WERI-Rb-1 (cell line): Measurements from ENCODE around the gene MTSS2.

Experiments used
- DNase-seq: peaks from one replicate; pipeline ENCODE4 v3.0.0-alpha.2; 2020
- H3K27ac ChIP-seq: fragments of 250-450 bp; sonication (Bioruptor Pico); 2 replicates; pipeline ENCODE4 v1.5.1; 2020; ENCODE audit warnings: mild to moderate bottlenecking, moderate library complexity
- H3K27me3 ChIP-seq: fragments of 250-450 bp; sonication (Bioruptor Pico); 2 replicates; pipeline ENCODE4 v1.5.1; 2021; ENCODE audit warnings: mild to moderate bottlenecking, low read depth, moderate library complexity; ENCODE audit not compliant: insufficient read depth, severe bottlenecking
- H3K36me3 ChIP-seq: fragments of 250-450 bp; sonication (Bioruptor Pico); 2 replicates; pipeline ENCODE4 v1.5.1; 2020; ENCODE audit warnings: mild to moderate bottlenecking, moderate library complexity
- H3K4me3 ChIP-seq: 2 replicates; pipeline ENCODE4 v1.5.1; 2011; ENCODE audit warnings: low read depth, mild to moderate bottlenecking, control low read depth, low read length
- H3K9me3 ChIP-seq: fragments of 250-450 bp; sonication (Bioruptor Pico); 2 replicates; pipeline ENCODE4 v1.5.1; 2021; ENCODE audit warnings: mild to moderate bottlenecking, moderate library complexity; ENCODE audit not compliant: severe bottlenecking
- CTCF ChIP-seq: IDR thresholded peaks from 2 replicates; pipeline ENCODE4 v1.5.1; 2011; ENCODE audit warnings: low read depth, mild to moderate bottlenecking, control low read depth, inconsistent platforms, low read length

The MTSS2 gene

GRCh38 chr16:70729292-70729691 lies 43.4 kb upstream of the MTSS2 start:
- peak overlapping the region; percentile 82 for H3K27ac ChIP-seq
- no peak for TF ChIP-seq CTCF
- no peaks in the 10 kb centered on the region for H3K27me3 ChIP-seq
- no peaks in the 10 kb centered on the region for H3K9me3 ChIP-seq
- H3K36me3 ChIP-seq, result peaks cover 20% of the 10 kb centered on the region
- DNase-seq, result no peak
- no peak overlapping the region for H3K4me3 ChIP-seq

- DNase-seq, result no peak
- Histone ChIP-seq H3K27ac (no peak overlapping the region), H3K9me3 (no peaks in the 10 kb centered on the region), H3K4me3 (no peak overlapping the region), H3K36me3 (peaks cover 20% of the 10 kb centered on the region), H3K27me3 (no peaks in the 10 kb centered on the region)
- TF ChIP-seq CTCF, result no peak
Observed at GRCh38 chr16:70728150-70728549, 42.3 kb upstream of the MTSS2 start.

- TF ChIP-seq CTCF, result no peak
- Histone ChIP-seq H3K27ac (no peak overlapping the region), H3K36me3 (peaks cover 20% of the 10 kb centered on the region)
Observed at GRCh38 chr16:70726892-70727361, 41.1 kb upstream of the MTSS2 start.

GRCh38 chr16:70725912-70726828 lies 40.3 kb upstream of the MTSS2 start:
- Histone ChIP-seq H3K9me3 (no peaks in the 10 kb centered on the region), H3K27me3 (no peaks in the 10 kb centered on the region), H3K27ac (no peak overlapping the region), H3K36me3 (peaks cover 20% of the 10 kb centered on the region), H3K4me3 (no peak overlapping the region)
- TF ChIP-seq CTCF, result no peak
- DNase-seq, result no peak

More at GRCh38 chr16:70726892-70727361, 41.1 kb upstream of the MTSS2 start:
- no peaks in the 10 kb centered on the region for H3K27me3 ChIP-seq
- no peak overlapping the region for H3K4me3 ChIP-seq
- DNase-seq, result no peak
- H3K9me3 ChIP-seq, result no peaks in the 10 kb centered on the region

GRCh38 chr16:70725024-70725911 lies 39.4 kb upstream of the MTSS2 start:
- no peaks in the 10 kb centered on the region for H3K27me3 ChIP-seq
- H3K4me3 ChIP-seq, result no peak overlapping the region
- H3K27ac ChIP-seq, result no peak overlapping the region
- TF ChIP-seq CTCF, result no peak
- DNase-seq, result no peak
- H3K9me3 ChIP-seq, result no peaks in the 10 kb centered on the region
- peaks cover 22% of the 10 kb centered on the region for H3K36me3 ChIP-seq
